ENCODE measurements around the gene FCN2.

FCN2 gene

GRCh38 chr9:134912126-134912840, 31.7 kb downstream of the FCN2 start:
- no peak for DNase-seq (ENCODE audit: low read depth)

DNA sequence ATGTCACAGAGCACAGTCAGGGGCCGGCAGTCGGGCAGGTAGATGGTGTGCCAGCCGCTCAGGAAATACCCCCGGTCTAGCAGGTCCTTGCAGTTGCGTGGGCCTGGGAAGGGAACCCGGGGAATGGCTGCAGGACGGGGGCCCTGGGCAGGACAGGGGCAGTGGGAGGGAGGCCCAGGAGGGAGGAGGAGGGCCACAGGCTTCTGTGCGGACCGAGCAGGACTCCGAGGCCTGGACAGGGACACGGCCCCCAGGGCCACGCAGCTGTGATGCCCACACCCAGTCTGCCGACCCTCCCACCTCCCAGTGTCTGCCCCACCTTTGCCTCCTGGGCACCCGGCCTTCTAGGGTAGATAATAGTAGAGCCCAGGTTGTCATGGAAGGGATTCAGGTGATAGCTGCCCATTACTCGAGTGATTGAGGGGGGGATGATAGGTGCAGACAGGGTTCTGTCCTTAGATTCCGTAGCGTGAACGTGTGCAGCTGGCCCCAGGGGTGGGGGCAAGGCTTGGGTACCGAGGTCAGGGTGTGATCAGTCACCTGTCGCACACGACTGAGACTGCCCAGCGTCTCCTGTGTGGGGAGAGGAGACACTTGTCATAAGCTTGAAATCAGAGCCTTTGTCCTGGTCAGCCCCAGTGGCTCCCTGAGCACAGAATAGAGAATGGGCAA, 32.6 kb downstream of the FCN2 start:
- DNase-seq (ENCODE audit: low read depth), result no peak

- DNase-seq (ENCODE audit: low read depth), result no peak
Observed at GRCh38 chr9:134913713-134914500, 33.3 kb downstream of the FCN2 start.

- DNase-seq (ENCODE audit: low read depth), result no peak
Observed at GRCh38 chr9:134914501-134914834, 33.9 kb downstream of the FCN2 start.

DNA sequence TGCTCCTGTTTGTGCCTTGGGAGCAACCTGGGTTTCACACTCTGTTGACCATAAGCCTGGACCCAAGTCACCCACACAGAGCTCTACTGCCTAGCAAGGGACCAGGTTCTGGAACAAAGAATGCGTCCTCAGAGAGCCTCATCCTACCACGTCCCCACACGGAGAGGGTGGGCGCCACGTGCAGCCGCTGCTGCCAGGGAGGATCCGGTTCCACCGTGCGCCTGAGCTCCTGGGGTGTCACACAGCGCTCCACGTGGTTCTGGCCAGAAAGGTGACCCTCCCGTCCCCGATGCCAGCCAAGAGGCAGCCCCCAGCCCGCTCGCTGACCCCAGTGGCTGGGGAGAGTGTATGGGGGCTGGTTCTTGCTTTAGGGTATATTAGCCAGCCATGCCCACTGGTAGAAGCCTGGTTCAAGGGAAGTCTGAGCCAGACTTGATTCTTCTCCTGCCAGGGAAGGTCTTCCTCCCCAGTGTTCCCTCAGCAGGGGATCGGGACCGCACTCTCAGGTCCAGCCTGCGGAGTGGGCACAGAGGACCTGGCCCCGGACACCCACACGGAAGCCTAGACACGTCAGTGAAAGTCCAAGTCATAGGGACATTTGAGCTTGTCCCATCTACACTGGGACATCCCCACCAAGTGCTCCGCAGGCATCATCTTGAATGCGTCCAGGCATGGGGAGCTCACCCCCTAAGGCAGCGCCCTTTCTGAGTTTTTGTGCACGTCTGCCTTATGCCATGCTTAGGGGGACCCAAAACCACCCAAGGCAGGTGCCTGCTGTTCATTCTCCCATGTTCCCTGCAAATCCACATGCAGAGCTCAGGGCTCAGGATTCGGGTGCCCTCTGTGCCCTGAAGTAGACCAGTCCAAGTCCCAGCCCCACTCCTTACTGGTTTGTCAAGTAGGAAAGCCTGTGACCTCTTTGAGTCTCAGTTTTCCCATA, 34.7 kb downstream of the FCN2 start:
- no peak for DNase-seq (ENCODE audit: low read depth)

DNA sequence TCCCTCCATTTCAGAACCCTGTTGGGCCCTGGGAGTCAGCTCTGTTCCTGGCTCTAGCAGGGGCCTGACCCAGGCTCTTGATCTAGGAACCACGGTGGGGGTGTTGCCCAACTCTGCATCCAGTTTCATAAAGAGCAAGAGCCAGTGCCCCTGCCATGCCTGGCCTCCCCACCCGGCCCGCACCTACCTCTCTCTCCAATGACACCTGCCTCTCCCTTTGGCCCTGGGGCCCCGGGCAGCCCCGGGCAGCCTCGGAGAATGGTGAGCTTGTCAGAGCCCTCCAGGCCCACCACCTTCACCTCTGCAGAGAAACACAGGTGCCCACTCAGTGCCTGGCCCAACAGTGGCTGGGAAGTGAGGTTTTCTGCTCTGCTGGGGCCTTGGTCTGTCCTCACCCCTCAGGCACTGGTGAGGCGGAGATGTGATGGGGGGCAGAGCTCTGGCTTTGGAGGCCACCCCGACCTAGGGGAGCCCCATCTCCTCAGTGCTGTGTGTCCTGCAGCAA, 35.6 kb downstream of the FCN2 start:
- no peak for DNase-seq (ENCODE audit: low read depth)

DNA sequence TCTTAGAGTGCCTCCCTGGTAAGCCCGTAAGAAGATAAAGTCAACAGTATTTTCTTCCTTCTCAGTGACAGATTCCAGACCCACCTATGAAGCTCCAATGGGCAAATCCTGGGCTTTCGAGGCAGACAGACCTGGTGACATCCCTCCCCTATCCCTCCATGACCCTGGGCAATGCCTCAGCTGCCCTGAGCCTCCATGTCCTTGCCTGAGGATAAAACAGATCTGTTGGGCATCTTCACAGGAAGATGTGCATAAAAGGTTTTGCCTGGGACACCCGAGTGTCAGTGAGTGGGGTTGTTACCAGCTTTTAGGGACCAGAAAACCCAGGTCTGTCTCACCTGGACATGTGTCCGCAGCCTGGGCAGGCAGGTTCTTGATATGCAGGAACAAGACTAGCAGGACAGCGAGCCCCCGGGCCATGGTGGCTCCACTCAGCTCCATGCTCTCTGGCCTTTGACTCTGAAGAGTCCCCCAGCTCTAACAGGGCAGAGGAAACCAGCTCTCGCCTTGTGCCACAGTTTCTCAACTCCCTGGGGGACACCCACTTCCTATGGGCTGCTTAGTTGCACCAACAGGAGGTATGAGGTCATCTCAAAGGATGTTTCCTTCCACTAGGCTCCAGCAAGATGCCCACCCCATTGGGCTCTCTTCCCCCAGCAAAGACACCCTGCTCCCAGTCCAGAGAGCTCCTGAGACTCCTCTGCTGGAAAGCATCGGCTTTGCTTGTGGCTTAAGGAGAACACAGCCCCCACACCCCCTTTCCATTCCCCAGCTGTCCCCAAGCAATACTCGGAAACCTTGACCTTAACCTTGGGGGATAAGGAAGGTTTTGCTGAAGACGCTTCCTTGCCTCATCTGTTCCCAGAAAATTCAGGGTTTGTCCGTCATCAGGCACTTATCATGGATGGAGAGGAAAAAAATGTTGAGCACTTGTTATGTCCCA, 37.1 kb downstream of the FCN2 start, which contains the start of gene FCN1:
Gene FCN1 (minus strand): TSS at position 482 of the 943 bp plus-strand sequence. CDS start 41 bp downstream, at position 441.
- no peak for DNase-seq (ENCODE audit: low read depth)

- no peak for DNase-seq (ENCODE audit: low read depth)
Observed at GRCh38 chr9:134918646-134919045, 38.0 kb downstream of the FCN2 start.

DNA sequence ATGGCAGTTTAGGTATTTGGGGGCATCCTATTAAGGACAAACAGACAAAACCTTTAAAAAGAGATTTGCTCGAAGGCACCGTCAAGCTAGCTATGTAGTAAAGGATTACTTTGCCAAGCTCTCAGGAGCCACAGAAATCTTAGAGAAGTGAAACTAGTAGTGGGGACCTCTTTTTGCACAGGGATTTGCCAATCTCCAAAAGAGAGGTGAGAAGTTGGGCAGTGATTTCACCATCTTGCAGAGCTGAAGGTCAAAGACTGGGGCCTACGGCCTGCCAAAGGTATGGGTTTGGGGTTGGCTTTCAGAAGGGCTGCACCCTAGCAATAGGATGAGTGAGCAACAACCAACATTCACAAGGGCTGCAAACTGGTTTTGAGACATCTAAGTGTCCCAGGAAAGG, 38.7 kb downstream of the FCN2 start:
- DNase-seq (ENCODE audit: low read depth), result no peak

GRCh38 chr9:134922066-134922931, 41.7 kb downstream of the FCN2 start:
- no peak for DNase-seq (ENCODE audit: low read depth)

DNA sequence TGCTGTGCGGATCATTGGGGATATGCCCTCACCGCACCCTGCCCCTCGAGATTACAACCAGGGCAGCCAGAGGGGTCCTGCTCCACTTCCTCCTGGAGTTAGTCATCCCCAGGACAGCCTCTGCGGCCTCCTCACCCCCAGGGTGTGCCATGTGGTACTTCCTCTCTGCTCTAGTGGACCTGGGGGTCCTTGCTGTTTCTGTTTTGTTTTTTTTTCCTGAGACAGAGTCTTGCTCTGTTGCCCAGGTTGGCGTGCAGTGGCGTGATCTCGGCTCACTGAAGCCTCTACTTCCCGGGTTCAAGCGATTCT, 42.3 kb downstream of the FCN2 start:
- DNase-seq (ENCODE audit: low read depth), result no peak

- DNase-seq (ENCODE audit: low read depth), result no peak
Observed at GRCh38 chr9:134923466-134923865, 42.9 kb downstream of the FCN2 start.

- no peak for DNase-seq (ENCODE audit: low read depth)
Observed at GRCh38 chr9:134925011-134925511, 44.5 kb downstream of the FCN2 start.

GRCh38 chr9:134928436-134929192, 48.0 kb downstream of the FCN2 start:
- no peak for DNase-seq (ENCODE audit: low read depth)

- no peak for DNase-seq (ENCODE audit: low read depth)
Observed at GRCh38 chr9:134929193-134930158, 48.9 kb downstream of the FCN2 start.

GRCh38 chr9:134930398-134930797, 49.8 kb downstream of the FCN2 start:
- DNase-seq (ENCODE audit: low read depth), result no peak

- no peak for DNase-seq (ENCODE audit: low read depth)
Observed at GRCh38 chr9:134932171-134932570, 51.6 kb downstream of the FCN2 start.
